Activated T-helper 1 cell treated with anti-CD3 and anti-CD28 coated beads, Interleukin-12 subunit alpha, Interleukin-12 subunit beta, Interleukin-2, Interleukin-4 antibody, amounts not matched to agents 30 ng/mL and 10 ng/mL and 1 ng/mL, durations not matched to agents 14 hours and 24 hours and 36 hours (primary cell): ENCODE results near the gene ASTN2. TPM values are rescaled to one million over a fixed set of nuclear protein-coding genes. Genes with fewer than 3 reads are reported as not detected.

Source experiments
- DNase-seq: peaks from one replicate; pipeline ENCODE4 v3.0.0; 2021; ENCODE audit warnings: low spot score
- H3K27ac Mint-ChIP-seq: one replicate; pipeline ENCODE4 v1.8.0; 2021; ENCODE audit warnings: mild to moderate bottlenecking, mixed read lengths
- H3K27me3 Mint-ChIP-seq: one replicate; pipeline ENCODE4 v1.8.0; 2022; ENCODE audit warnings: mild to moderate bottlenecking, moderate library complexity, mixed read lengths; ENCODE audit not compliant: insufficient read depth
- H3K36me3 Mint-ChIP-seq: one replicate; pipeline ENCODE4 v1.8.0; 2021; ENCODE audit warnings: low read depth, mixed read lengths
- H3K4me1 Mint-ChIP-seq: one replicate; pipeline ENCODE4 v1.8.0; 2021; ENCODE audit warnings: low read depth, mixed read lengths
- H3K4me3 Mint-ChIP-seq: one replicate; pipeline ENCODE4 v1.8.0; 2021; ENCODE audit warnings: mild to moderate bottlenecking, moderate library complexity, mixed read lengths
- H3K9me3 Mint-ChIP-seq: one replicate; pipeline ENCODE4 v1.8.0; 2021; ENCODE audit warnings: mixed read lengths
- intact Hi-C: fragments of 100-400 bp; cut with micrococcal nuclease; formaldehyde crosslinking; loops from one replicate; pipeline ENCODE4 v1.15.1; 2024
- total RNA-seq: library from RNA; stranded (reverse); gene quantifications from 2 replicates; pipeline ENCODE4 v1.2.3, GENCODE V29; 2022

Gene ASTN2
- total RNA-seq, 1 donor from 2014 or later, result 3.3 TPM

- H3K27ac Mint-ChIP-seq, result no peak overlapping the region
- no peak for DNase-seq
- intact Hi-C loops, result no loop called here
- H3K4me1 Mint-ChIP-seq, result no peaks in the 10 kb centered on the region
- no peaks in the 10 kb centered on the region for H3K27me3 Mint-ChIP-seq
- peaks cover 3% of the 10 kb centered on the region for H3K36me3 Mint-ChIP-seq
- no peaks in the 10 kb centered on the region for H3K9me3 Mint-ChIP-seq
- no peak overlapping the region for H3K4me3 Mint-ChIP-seq
Measured at GRCh38 chr9:116617389-116617788, 797.5 kb downstream of the ASTN2 start.

- H3K4me1 Mint-ChIP-seq, result no peaks in the 10 kb centered on the region
- no peak for DNase-seq
- no peak overlapping the region for H3K4me3 Mint-ChIP-seq
- H3K27me3 Mint-ChIP-seq, result no peaks in the 10 kb centered on the region
- H3K9me3 Mint-ChIP-seq, result no peaks in the 10 kb centered on the region
- peaks cover 3% of the 10 kb centered on the region for H3K36me3 Mint-ChIP-seq
- intact Hi-C loops, result no loop called here
- no peak overlapping the region for H3K27ac Mint-ChIP-seq
Measured at GRCh38 chr9:116616304-116616914, 798.4 kb downstream of the ASTN2 start.

- no peaks in the 10 kb centered on the region for H3K4me1 Mint-ChIP-seq
- no peaks in the 10 kb centered on the region for H3K36me3 Mint-ChIP-seq
- intact Hi-C loops, result no loop called here
- no peaks in the 10 kb centered on the region for H3K27me3 Mint-ChIP-seq
- no peak overlapping the region for H3K4me3 Mint-ChIP-seq
- no peaks in the 10 kb centered on the region for H3K9me3 Mint-ChIP-seq
- DNase-seq, result no peak
- H3K27ac Mint-ChIP-seq, result no peak overlapping the region
Measured at GRCh38 chr9:116608064-116608463, 806.8 kb downstream of the ASTN2 start.

GRCh38 chr9:116605904-116606341, 808.9 kb downstream of the ASTN2 start:
- Mint-ChIP-seq H3K9me3 (no peaks in the 10 kb centered on the region), H3K4me1 (no peaks in the 10 kb centered on the region), H3K4me3 (no peak overlapping the region), H3K36me3 (no peaks in the 10 kb centered on the region), H3K27me3 (no peaks in the 10 kb centered on the region), H3K27ac (no peak overlapping the region)
- no peak for DNase-seq
- intact Hi-C loops, result no loop called here

- Mint-ChIP-seq H3K36me3 (no peaks in the 10 kb centered on the region), H3K4me3 (no peak overlapping the region), H3K27ac (no peak overlapping the region), H3K9me3 (no peaks in the 10 kb centered on the region), H3K4me1 (no peaks in the 10 kb centered on the region), H3K27me3 (no peaks in the 10 kb centered on the region)
- intact Hi-C loops, result no loop called here
- no peak for DNase-seq
Measured at GRCh38 chr9:116605060-116605459, 809.8 kb downstream of the ASTN2 start.

- Mint-ChIP-seq H3K27ac (no peak overlapping the region), H3K27me3 (no peaks in the 10 kb centered on the region), H3K4me1 (no peaks in the 10 kb centered on the region), H3K9me3 (no peaks in the 10 kb centered on the region), H3K4me3 (no peak overlapping the region), H3K36me3 (no peaks in the 10 kb centered on the region)
- DNase-seq, result no peak
- intact Hi-C loops, result no loop called here
Measured at GRCh38 chr9:116604251-116604650, 810.6 kb downstream of the ASTN2 start.

- DNase-seq, result no peak
- H3K4me3 Mint-ChIP-seq, result no peak overlapping the region
- no peaks in the 10 kb centered on the region for H3K4me1 Mint-ChIP-seq
- no peaks in the 10 kb centered on the region for H3K27me3 Mint-ChIP-seq
- H3K27ac Mint-ChIP-seq, result no peak overlapping the region
- intact Hi-C loops, result no loop called here
- H3K9me3 Mint-ChIP-seq, result no peaks in the 10 kb centered on the region
- no peaks in the 10 kb centered on the region for H3K36me3 Mint-ChIP-seq
Measured at GRCh38 chr9:116599342-116599884, 815.4 kb downstream of the ASTN2 start.

- H3K36me3 Mint-ChIP-seq, result no peaks in the 10 kb centered on the region
- no peak overlapping the region for H3K27ac Mint-ChIP-seq
- no peak overlapping the region for H3K4me3 Mint-ChIP-seq
- intact Hi-C loops, result no loop called here
- no peak for DNase-seq
- no peaks in the 10 kb centered on the region for H3K4me1 Mint-ChIP-seq
- H3K9me3 Mint-ChIP-seq, result no peaks in the 10 kb centered on the region
- H3K27me3 Mint-ChIP-seq, result no peaks in the 10 kb centered on the region
Measured at GRCh38 chr9:116596646-116597045, 818.2 kb downstream of the ASTN2 start.

GRCh38 chr9:116594547-116594946, 820.3 kb downstream of the ASTN2 start:
- DNase-seq, result no peak
- Mint-ChIP-seq H3K36me3 (no peaks in the 10 kb centered on the region), H3K27me3 (no peaks in the 10 kb centered on the region), H3K4me3 (no peak overlapping the region), H3K9me3 (no peaks in the 10 kb centered on the region), H3K27ac (no peak overlapping the region), H3K4me1 (no peaks in the 10 kb centered on the region)
- intact Hi-C loops, result no loop called here

- peaks cover 11% of the 10 kb centered on the region for H3K9me3 Mint-ChIP-seq
- H3K4me1 Mint-ChIP-seq, result no peaks in the 10 kb centered on the region
- H3K4me3 Mint-ChIP-seq, result no peak overlapping the region
- intact Hi-C loops, result no loop called here
- H3K27ac Mint-ChIP-seq, result no peak overlapping the region
- H3K36me3 Mint-ChIP-seq, result no peaks in the 10 kb centered on the region
- DNase-seq, result no peak
- H3K27me3 Mint-ChIP-seq, result no peaks in the 10 kb centered on the region
Measured at GRCh38 chr9:116592970-116593369, 821.9 kb downstream of the ASTN2 start.

- peaks cover 11% of the 10 kb centered on the region for H3K9me3 Mint-ChIP-seq
- H3K27ac Mint-ChIP-seq, result no peak overlapping the region
- no peak overlapping the region for H3K4me3 Mint-ChIP-seq
- H3K27me3 Mint-ChIP-seq, result no peaks in the 10 kb centered on the region
- no peaks in the 10 kb centered on the region for H3K4me1 Mint-ChIP-seq
- intact Hi-C loops, result loop anchor here (1.0 kb wide), 1 partner anchor 72 kb away; no protein-coding TSS in a partner anchor
- H3K36me3 Mint-ChIP-seq, result no peaks in the 10 kb centered on the region
- no peak for DNase-seq
Measured at GRCh38 chr9:116589392-116590354, 825.2 kb downstream of the ASTN2 start.

- H3K27ac Mint-ChIP-seq, result no peak overlapping the region
- H3K9me3 Mint-ChIP-seq, result peaks cover 11% of the 10 kb centered on the region
- DNase-seq, result no peak
- H3K27me3 Mint-ChIP-seq, result no peaks in the 10 kb centered on the region
- no peaks in the 10 kb centered on the region for H3K4me1 Mint-ChIP-seq
- H3K36me3 Mint-ChIP-seq, result no peaks in the 10 kb centered on the region
- intact Hi-C loops, result no loop called here
- H3K4me3 Mint-ChIP-seq, result no peak overlapping the region
Measured at GRCh38 chr9:116587919-116588318, 826.9 kb downstream of the ASTN2 start.

GRCh38 chr9:116585896-116586295, 829.0 kb downstream of the ASTN2 start:
- intact Hi-C loops, result no loop called here
- peaks cover 11% of the 10 kb centered on the region for H3K9me3 Mint-ChIP-seq
- H3K36me3 Mint-ChIP-seq, result no peaks in the 10 kb centered on the region
- no peak overlapping the region for H3K27ac Mint-ChIP-seq
- no peaks in the 10 kb centered on the region for H3K27me3 Mint-ChIP-seq
- H3K4me3 Mint-ChIP-seq, result no peak overlapping the region
- no peaks in the 10 kb centered on the region for H3K4me1 Mint-ChIP-seq
- DNase-seq, result no peak
